GM19238 (cell line): ENCODE data around the gene STRBP.
"Not testable (repeated sequence)": the region's sequence is repeated elsewhere in the genome, so short reads cannot be mapped to it uniquely, and the experiment has no call there.

Source experiments
- DNase-seq: peaks from one replicate; pipeline ENCODE4 v3.0.0; 2011; ENCODE audit warnings: low spot score; ENCODE audit not compliant: insufficient read length

The STRBP gene

GRCh38 chr9:123194023-123194422 lies 74.4 kb downstream of the STRBP start:
- DNase-seq, result no peak

- DNase-seq, result no peak
These were observed 76.7 kb downstream of the STRBP start for GRCh38 chr9:123191680-123192079.

- no peak for DNase-seq
These were observed 77.1 kb downstream of the STRBP start for GRCh38 chr9:123191260-123191659.

GRCh38 chr9:123187131-123187530 lies 81.3 kb downstream of the STRBP start:
- no peak for DNase-seq

- not testable (repeated sequence) for DNase-seq
These were observed 82.4 kb downstream of the STRBP start for GRCh38 chr9:123186029-123186428.

GRCh38 chr9:123176949-123177348 lies 91.4 kb downstream of the STRBP start:
- DNase-seq, result no peak

- DNase-seq, result no peak
These were observed 92.3 kb downstream of the STRBP start for GRCh38 chr9:123175854-123176629.

- peak; percentile 10 for DNase-seq
These were observed 93.4 kb downstream of the STRBP start for GRCh38 chr9:123174887-123175518.

GRCh38 chr9:123174079-123174478 lies 94.3 kb downstream of the STRBP start:
- DNase-seq, result no peak

- no peak for DNase-seq
These were observed 98.5 kb downstream of the STRBP start for GRCh38 chr9:123169926-123170325.

- no peak for DNase-seq
These were observed 99.8 kb downstream of the STRBP start for GRCh38 chr9:123168586-123168985.

GRCh38 chr9:123167474-123167873 lies 100.9 kb downstream of the STRBP start:
- DNase-seq, result no peak

- no peak for DNase-seq
These were observed 102.6 kb downstream of the STRBP start for GRCh38 chr9:123165813-123166212.

- no peak for DNase-seq
These were observed 104.1 kb downstream of the STRBP start for GRCh38 chr9:123164285-123164684.

- no peak for DNase-seq
These were observed 105.5 kb downstream of the STRBP start for GRCh38 chr9:123162791-123163345.

GRCh38 chr9:123162360-123162759 lies 106.0 kb downstream of the STRBP start:
- no peak for DNase-seq

GRCh38 chr9:123157221-123157620 lies 111.2 kb downstream of the STRBP start:
- no peak for DNase-seq

GRCh38 chr9:123150708-123151503 lies 117.5 kb downstream of the STRBP start:
- no peak for DNase-seq

GRCh38 chr9:123149067-123149466 lies 119.3 kb downstream of the STRBP start:
- DNase-seq, result no peak

GRCh38 chr9:123138163-123138562 lies 130.2 kb downstream of the STRBP start:
- DNase-seq, result no peak

GRCh38 chr9:123135430-123135829 lies 133.0 kb downstream of the STRBP start:
- DNase-seq, result no peak

- no peak for DNase-seq
These were observed 135.7 kb downstream of the STRBP start for GRCh38 chr9:123132696-123133095.
